Measurements from ENCODE around the gene NPTN.

DNA sequence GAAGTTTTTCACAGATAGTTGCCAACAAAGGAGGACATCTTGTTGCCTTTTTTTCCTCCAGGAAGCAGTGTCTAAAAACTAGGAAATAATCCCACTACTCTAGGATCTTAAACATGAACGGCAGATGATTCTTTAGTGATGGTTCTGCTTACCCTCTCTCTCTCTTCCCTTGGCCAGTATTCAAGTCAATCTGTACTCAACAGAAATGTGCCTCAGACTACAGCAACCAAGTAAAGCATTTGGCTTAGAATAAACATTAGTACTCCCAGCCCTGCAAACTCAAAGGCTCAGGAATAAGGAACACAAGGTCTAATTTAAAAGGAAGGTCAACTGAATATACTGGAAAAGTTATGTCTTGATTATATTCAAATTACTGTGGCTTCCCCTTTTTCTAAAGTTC is 8.7 kb downstream of the NPTN start:
- no peak for TF ChIP-seq POLR2A (IDR thresholded peaks at IDR 0.05)
- TF ChIP-seq, protein P1, sequence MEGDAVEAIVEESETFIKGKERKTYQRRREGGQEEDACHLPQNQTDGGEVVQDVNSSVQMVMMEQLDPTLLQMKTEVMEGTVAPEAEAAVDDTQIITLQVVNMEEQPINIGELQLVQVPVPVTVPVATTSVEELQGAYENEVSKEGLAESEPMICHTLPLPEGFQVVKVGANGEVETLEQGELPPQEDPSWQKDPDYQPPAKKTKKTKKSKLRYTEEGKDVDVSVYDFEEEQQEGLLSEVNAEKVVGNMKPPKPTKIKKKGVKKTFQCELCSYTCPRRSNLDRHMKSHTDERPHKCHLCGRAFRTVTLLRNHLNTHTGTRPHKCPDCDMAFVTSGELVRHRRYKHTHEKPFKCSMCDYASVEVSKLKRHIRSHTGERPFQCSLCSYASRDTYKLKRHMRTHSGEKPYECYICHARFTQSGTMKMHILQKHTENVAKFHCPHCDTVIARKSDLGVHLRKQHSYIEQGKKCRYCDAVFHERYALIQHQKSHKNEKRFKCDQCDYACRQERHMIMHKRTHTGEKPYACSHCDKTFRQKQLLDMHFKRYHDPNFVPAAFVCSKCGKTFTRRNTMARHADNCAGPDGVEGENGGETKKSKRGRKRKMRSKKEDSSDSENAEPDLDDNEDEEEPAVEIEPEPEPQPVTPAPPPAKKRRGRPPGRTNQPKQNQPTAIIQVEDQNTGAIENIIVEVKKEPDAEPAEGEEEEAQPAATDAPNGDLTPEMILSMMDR (IDR thresholded peaks at IDR 0.05): no peak
